Ovary (tissue), 9 donors: ENCODE data around the gene SLC22A15. TPM values are rescaled to one million over a fixed set of nuclear protein-coding genes. Genes with fewer than 3 reads are reported as not detected.

Experiments
- DNase-seq, 5 donors: peaks; one replicate each; pipeline ENCODE4 v3.0.0-alpha.2; 2019 to 2020
- H3K27ac ChIP-seq, 2 donors: fragments of 200-600 bp; one replicate each; pipeline versions ENCODE4 v1.5.1 to v1.8.0; 2019 to 2022
- H3K27me3 ChIP-seq: fragments of 200-600 bp; one replicate; pipeline ENCODE4 v1.8.0; 2022
- H3K36me3 ChIP-seq: fragments of 200-600 bp; sonication (generic); one replicate; pipeline ENCODE4 v1.5.1; 2019
- H3K4me1 ChIP-seq: one replicate; pipeline ENCODE4 v1.8.1; 2013; ENCODE audit warnings: mild to moderate bottlenecking, moderate library complexity; ENCODE audit not compliant: insufficient read depth
- H3K4me3 ChIP-seq: fragments of 200-600 bp; sonication (generic); one replicate; pipeline ENCODE4 v1.5.1; 2017
- H3K9me3 ChIP-seq, 2 donors: fragments of 200-600 bp in 1 of 2; sonication (generic) in 1 of 2; one replicate each; pipeline versions ENCODE4 v1.5.1 to v1.8.1; 2013 to 2019; ENCODE audit warnings: mild to moderate bottlenecking in 1 of 2, moderate library complexity in 1 of 2
- CTCF ChIP-seq, 3 donors: fragments of 450-650 bp in 2 of 3; fragments of 200-600 bp in 1 of 3; IDR thresholded peaks; one replicate each; pipeline versions ENCODE4 v1.5.1 to v1.8.0; 2016 to 2022; ENCODE audit warnings: antibody characterized with exemption in 3 of 3, mild to moderate bottlenecking in 1 of 3
- EP300 ChIP-seq: sonication (generic); formaldehyde crosslinking; IDR thresholded peaks from one replicate; pipeline ENCODE4 v1.6.1; 2017; ENCODE audit warnings: antibody characterized with exemption
- POLR2A ChIP-seq: fragments of 450-650 bp; IDR thresholded peaks from one replicate; pipeline ENCODE4 v1.6.1; 2017; ENCODE audit warnings: antibody characterized with exemption, mild to moderate bottlenecking, moderate library complexity
- WGBS, 3 donors: extraction: QIAGEN DNeasy Blood & Tissue Kit in 1 of 3; methylation state at CpG; one replicate each; pipeline versions ENCODE4 v1.1.5 to v1.1.7; 2013 to 2017; 5-methylcytosine and 5-hydroxymethylcytosine counted together
- intact Hi-C, 4 donors: fragments of 100-400 bp; cut with DNase I; formaldehyde crosslinking; loops; one replicate each; pipeline versions ENCODE4 v1.11.0 to v1.15.1; 2022 to 2023
- polyA plus RNA-seq, 2 donors: library from polyadenylated mRNA; stranded (reverse); fragments of 200-250 nt in 1 of 2; fragments of 350-450 nt in 1 of 2; fragmentation: Illumina TruSeq in 1 of 2; extraction: RNeasy Lipid Tissue Mini Kit (QIAGEN cat#74804) in 1 of 2; gene quantifications; one replicate each; pipeline ENCODE4 v1.2.3, GENCODE V29; 2013 to 2014
- total RNA-seq, 7 donors: library from RNA; depleted of rRNA in 2 of 7; stranded (reverse); fragments of >200 nt in 2 of 7; fragmentation: NEBNext Ultra II Directional in 3 of 7; extraction: Animal tissue kit (Norgen Biotek cat#: 25700) in 3 of 7; gene quantifications; one replicate each; pipeline versions ENCODE4 v1.1.0 to v1.2.4, GENCODE V29; 2016 to 2023
- donor health status: DM: no; HTN: no; CAD: no; lungs with moderate emphysema.
- donor health status: DM: no; HTN: no; CAD: no.
- donor health status: Bipolar disorder and iron deficiency.
- donor health status: DM: yes; HTN: yes; CAD: no.
- donor health status: DM: no; HTN: no; CAD: no.
- donor health status: DM: yes; HTN: yes; CAD: no.

SLC22A15 gene
- total and polyA plus RNA-seq, 9 donors, result 0.51 to 3.8 (median 1.6) TPM

DNA sequence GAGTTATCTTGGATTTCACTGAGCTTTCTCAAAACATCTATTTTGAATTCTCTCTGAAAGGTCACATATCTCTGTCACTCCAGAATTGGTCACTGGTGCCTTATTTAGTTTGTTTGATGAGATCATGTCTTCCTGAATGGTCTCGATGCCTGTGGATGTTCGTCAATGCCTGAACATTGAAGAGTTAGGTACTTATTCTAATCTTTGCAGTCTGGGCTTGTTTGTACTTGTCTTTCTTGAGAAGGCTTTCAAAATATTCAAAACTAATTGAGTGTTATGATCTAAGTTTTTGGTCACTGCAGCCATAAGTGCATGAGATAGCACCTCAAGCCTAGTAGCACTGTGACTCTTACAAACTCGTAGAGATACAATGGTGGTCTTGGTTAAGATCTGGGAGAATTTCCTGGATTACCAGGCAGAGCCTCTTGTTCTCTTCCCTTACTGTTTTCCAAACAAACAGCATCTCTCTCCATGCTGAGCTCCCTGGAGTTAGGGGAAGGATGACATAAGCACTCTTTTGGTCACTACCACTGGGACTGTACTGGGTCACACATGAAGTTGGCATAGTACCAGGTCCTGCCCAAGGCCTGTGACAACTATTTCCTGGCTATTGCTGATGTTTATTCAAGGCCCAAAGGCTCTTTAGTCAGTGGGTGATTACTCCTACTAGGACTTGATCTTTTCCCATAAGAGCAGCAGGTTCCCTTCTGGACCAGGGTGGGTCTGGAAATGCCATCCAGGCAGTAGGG, 25.6 kb downstream of the SLC22A15 start:
- Histone ChIP-seq H3K4me3 (no peak overlapping the region), H3K36me3 (no peaks in the 10 kb centered on the region), H3K9me3 (no peaks in the 10 kb centered on the region), H3K27ac (no peak overlapping the region), H3K4me1 (no peaks in the 10 kb centered on the region), H3K27me3 (no peaks in the 10 kb centered on the region)
- DNase-seq, result no peak
- TF ChIP-seq EP300 (no peak), CTCF (IDR thresholded peaks at IDR 0.05) (no peak), POLR2A (no peak)
- intact Hi-C loops, result no loop called here
- 86 to 88% (median 87%) methylated on average over 3 of the region's 3 CpGs for WGBS, 3 donors

DNA sequence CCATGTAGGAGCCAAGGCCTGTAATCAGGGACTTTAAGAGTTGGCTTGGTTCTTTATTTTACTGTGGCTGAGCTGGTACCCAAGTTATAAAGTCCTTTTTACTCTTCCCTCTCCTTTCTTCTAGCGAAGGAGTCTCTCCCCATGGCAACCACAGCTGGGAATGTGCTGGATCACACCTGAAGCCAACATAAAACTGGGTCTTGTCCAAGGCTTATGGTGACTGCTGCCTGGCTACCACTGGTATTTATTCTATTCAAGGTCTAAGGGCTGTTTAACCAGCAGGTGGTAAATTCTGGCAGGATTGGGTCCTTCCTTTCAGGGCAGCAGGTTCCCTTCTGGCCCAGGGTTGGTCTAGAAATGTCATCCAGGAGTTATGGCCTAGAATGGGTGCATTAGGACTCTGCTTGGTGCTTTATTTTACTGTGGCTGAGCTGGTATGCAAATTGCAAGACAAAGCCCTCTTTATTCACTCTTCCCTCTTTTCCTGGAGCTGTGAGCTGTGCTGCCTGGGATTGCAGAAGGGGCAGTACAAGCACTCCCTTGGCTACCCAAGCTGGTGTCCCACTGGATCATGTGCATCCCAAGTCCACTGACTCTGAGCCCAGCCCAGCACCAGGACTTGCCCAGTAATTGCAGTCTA, 26.6 kb downstream of the SLC22A15 start:
- TF ChIP-seq CTCF (IDR thresholded peaks at IDR 0.05) (no peak), EP300 (no peak), POLR2A (no peak)
- H3K36me3 ChIP-seq, result no peaks in the 10 kb centered on the region
- DNase-seq, result no peak
- intact Hi-C loops, result no loop called here
- WGBS, 3 donors, result 86 to 94% (median 90%) methylated on average over 1 of the region's 1 CpG
- no peaks in the 10 kb centered on the region for H3K9me3 ChIP-seq
- no peaks in the 10 kb centered on the region for H3K27me3 ChIP-seq
- H3K4me1 ChIP-seq, result no peaks in the 10 kb centered on the region
- no peak overlapping the region for H3K4me3 ChIP-seq
- no peak overlapping the region for H3K27ac ChIP-seq

GRCh38 chr1:116003823-116004222, 27.5 kb downstream of the SLC22A15 start:
- Histone ChIP-seq H3K4me3 (no peak overlapping the region), H3K4me1 (no peaks in the 10 kb centered on the region), H3K36me3 (no peaks in the 10 kb centered on the region), H3K27me3 (no peaks in the 10 kb centered on the region), H3K9me3 (no peaks in the 10 kb centered on the region), H3K27ac (no peak overlapping the region)
- no peak for TF ChIP-seq POLR2A
- no peak for TF ChIP-seq EP300
- no peak for TF ChIP-seq CTCF (IDR thresholded peaks at IDR 0.05)
- DNase-seq, result no peak
- intact Hi-C loops, result no loop called here
- WGBS, 3 donors, result 85 to 95% (median 88%) methylated on average over 1 of the region's 1 CpG

- no peak overlapping the region for H3K27ac ChIP-seq
- TF ChIP-seq POLR2A, result no peak
- no peak for TF ChIP-seq EP300
- TF ChIP-seq CTCF (IDR thresholded peaks at IDR 0.05), result no peak
- no peak overlapping the region for H3K4me3 ChIP-seq
- 79 to 90% (median 85%) methylated on average over 3 of the region's 3 CpGs for whole genome bisulfite sequencing, 3 donors
- no peaks in the 10 kb centered on the region for H3K4me1 ChIP-seq
- intact Hi-C loops, result loop anchor here in 1 of 4 donors (2.0 kb wide), 1 partner anchor 62 kb away; no protein-coding TSS in a partner anchor
- no peaks in the 10 kb centered on the region for H3K36me3 ChIP-seq
- H3K27me3 ChIP-seq, result no peaks in the 10 kb centered on the region
- DNase-seq, result no peak
- no peaks in the 10 kb centered on the region for H3K9me3 ChIP-seq
Measured at GRCh38 chr1:116006486-116006964, 30.2 kb downstream of the SLC22A15 start.
